ENCODE results near the gene OR56A4.

Gene OR56A4, protein sequence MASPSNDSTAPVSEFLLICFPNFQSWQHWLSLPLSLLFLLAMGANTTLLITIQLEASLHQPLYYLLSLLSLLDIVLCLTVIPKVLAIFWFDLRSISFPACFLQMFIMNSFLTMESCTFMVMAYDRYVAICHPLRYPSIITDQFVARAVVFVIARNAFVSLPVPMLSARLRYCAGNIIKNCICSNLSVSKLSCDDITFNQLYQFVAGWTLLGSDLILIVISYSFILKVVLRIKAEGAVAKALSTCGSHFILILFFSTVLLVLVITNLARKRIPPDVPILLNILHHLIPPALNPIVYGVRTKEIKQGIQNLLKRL

DNA sequence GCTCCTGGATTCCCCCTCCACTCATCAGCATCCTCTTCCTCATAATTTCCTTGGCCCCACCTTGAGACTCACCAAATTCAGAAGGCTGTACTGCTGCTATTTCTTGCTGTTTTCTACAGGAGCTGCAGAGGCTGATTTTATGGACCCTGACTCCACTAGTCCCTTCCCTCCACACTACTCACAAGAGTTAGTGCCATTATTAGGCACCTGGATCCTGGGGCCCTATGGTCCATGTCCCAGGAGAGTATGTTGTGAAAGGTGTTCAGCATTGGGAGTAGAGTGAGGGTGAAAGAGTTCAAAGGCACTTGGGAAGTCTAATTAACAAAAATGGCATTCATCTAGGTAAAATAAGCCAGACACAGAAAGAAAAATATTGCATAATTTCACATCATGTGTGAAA lies at the start of gene OR56A4:
Gene OR56A4, minus strand, starts transcription at position 101 of the 400 bp plus-strand sequence. CDS start 3,954 bp downstream, outside the sequence.
- DNase-seq: no peak

DNA sequence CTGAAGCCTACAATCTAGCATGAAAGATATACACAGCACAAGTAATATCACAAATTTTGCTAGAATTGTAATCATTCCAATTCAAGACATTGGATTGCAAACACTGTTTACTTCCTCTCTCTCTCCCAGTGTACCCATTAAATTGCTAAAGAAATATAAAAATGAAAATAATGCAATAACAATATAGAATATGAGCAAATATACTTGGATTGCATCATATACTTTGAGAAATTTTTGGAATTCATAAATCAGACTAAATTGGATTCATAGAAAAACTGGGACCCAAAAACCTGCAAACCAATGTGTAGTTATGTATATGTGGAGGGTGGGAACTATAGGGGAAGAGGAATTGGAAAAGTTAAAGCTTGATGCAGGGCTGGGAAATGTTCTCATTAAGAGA lies 48.8 kb upstream of the OR56A4 start:
- DNase-seq: no peak

GRCh38 chr11:6052374-6052773 lies 45.6 kb upstream of the OR56A4 start:
- no peak for DNase-seq

DNA sequence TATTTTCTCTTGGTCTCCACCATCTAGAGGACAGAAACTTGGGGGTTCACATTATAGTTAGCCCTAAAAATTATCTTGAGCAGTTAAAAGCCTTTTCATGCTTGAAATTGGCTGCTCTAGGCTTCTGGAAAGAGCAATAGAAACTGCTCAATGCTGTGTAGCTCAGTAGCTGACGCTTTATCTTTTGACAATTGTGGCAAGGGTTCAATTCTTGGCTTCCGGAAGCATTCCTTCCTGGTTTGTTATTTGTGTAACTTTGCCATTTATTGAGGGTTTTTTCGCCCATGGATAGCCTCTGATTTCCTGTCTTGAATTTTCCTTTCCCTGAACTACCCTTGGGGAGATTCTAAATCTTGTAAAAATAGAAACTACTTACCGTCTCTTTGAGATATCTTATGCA lies 34.1 kb upstream of the OR56A4 start:
- DNase-seq: no peak

DNA sequence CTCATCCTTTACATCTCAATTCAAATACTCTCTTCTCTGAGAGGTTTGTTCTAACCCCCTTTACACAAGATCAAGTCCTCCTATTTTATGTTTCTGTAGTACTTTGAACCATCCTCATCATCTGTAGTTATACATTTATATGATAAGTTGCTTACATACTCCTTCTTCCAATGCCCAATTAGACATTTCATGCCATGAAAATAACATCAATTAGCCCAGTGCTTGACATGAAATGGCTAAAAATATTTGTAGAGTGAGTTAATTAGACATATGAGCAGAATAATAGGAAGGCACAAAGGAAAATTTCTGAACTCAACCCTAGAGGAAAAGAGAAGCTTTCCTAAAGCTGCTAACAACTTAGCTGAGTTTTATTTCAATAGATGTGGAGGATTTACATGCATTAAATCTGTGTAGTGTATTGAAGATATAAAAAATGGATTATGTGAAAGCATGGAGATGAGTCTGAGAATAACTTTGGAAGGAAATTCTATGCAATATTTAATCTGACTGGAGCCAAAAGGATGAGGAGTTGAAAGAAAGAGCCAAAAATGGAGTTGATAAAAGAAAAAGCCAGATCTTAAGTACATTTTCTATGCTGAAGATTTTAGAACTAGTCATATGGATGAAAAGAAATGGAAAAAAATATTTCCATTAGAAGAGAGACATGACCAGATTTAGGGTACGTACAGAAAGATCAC lies 24.1 kb upstream of the OR56A4 start, which contains the start of gene OR56A1:
Gene OR56A1, minus strand, starts transcription at position 51 of the 698 bp plus-strand sequence. CDS start 3,066 bp downstream, outside the sequence.
- DNase-seq: no peak

DNA sequence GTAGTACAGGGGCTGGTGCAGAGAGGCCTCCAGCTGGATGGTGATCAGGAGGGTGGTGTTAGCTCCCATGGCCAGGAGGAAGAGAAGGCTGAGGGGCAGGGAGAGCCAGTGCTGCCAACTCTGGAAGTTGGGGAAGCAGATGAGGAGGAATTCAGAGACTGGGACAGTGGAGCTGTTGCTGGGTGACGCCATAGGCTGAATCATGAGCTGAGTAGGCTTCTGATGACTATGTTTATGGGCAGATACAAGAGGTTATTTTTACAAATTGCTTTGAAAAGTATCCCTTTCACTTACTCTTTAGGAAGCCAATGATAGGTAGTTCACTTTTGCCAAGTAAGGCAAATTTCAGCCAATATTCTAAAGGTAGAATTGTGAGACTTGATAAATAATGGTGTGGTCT lies 20.8 kb upstream of the OR56A4 start:
- no peak for DNase-seq

- no peak for DNase-seq
Observed at GRCh38 chr11:6025056-6025455, 18.3 kb upstream of the OR56A4 start.

DNA sequence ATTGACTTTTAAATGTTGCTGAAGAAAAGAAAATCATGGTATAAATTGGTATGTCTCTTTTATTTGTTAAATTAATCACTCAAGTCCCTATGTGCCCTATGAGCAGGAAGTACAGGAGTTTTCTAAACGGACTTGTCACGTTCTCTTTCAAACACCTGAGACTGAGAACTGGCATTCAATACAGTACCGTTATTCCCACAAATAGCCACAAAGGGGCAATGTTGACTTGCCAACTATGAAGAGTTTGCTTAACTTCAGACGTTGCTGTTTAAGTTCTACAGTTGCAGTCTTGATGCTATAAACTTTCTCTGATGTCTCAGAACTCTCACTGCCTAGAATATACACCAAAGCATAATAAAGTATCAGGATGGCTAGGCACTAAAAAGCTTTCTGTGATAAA lies 16.2 kb upstream of the OR56A4 start:
- no peak for DNase-seq

- DNase-seq: no peak
Observed at GRCh38 chr11:6013042-6013441, 6.3 kb upstream of the OR56A4 start.

- DNase-seq: no peak
Observed at GRCh38 chr11:6012035-6012668, 5.4 kb upstream of the OR56A4 start.

DNA sequence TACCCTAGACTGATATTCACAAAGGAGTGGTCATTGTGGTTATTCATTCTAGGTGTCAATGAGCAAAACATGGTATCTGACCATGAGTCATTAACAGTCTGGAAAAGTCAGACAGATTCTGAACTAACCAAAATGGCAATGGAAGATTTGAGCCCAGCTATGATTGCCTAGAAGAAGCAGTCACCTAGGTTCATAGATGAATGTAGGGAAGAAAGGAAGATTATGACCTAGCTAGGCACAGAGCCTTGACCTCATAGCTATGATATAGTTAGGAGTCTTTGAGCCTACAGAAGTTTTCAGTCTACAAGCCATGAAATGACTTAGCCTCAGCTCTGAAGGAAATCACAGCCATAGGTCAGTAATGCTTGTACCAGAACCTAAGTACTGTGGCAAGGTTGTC lies 351 bp downstream of the OR56A4 start:
- no peak for DNase-seq

- no peak for DNase-seq
Observed at GRCh38 chr11:6002202-6002699, 4.5 kb downstream of the OR56A4 start.

DNA sequence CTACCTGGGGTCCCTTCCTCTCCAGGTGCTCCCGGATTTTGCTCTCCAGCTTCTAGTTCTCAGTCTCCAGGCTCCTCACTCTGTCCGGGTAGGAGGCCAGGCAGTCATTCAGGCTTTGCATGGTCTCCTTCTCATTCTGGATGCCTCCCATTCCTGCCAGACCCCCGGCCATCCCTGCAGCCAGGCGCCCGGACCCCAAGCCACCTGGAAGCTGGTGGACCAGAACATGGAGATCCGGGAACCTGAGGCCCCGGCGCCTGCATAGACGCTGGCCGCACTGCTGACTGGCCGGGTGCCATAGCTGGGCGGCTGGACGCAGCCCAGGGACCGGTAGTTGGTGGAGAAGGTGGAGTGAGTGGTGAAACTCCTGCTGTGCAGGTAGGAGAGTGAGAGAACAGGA lies 12.0 kb downstream of the OR56A4 start:
- DNase-seq: no peak

GRCh38 chr11:5992604-5993251 lies 14.0 kb downstream of the OR56A4 start:
- no peak for DNase-seq

GRCh38 chr11:5992150-5992549 lies 14.6 kb downstream of the OR56A4 start:
- no peak for DNase-seq

- DNase-seq: no peak
Observed at GRCh38 chr11:5989203-5989602, 17.5 kb downstream of the OR56A4 start.

- no peak for DNase-seq
Observed at GRCh38 chr11:5986885-5987284, 19.9 kb downstream of the OR56A4 start, which contains the start of gene OR52L1. OR52L1 (minus strand) TSS chr11:5986985; CDS start chr11:5986930, 55 bp downstream.

DNA sequence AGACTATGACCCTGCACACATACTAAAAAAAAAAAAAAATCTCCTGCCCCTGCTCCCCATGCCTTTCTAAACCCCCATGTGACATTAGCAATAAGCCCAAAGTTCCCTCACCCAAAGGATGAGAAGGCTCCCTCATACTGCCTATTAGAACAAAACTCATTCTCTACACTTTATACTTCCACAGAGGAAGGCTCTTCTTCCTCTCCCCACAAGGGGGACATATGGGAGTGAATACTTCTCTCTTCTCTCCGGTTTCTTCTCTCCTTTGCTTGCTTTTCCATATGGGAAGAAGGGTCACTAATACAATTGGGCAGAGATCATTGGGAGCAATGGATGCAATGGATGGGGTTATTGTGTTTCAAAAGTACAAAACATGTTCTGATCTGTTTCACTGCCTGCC lies 23.3 kb downstream of the OR56A4 start:
- DNase-seq: no peak

DNA sequence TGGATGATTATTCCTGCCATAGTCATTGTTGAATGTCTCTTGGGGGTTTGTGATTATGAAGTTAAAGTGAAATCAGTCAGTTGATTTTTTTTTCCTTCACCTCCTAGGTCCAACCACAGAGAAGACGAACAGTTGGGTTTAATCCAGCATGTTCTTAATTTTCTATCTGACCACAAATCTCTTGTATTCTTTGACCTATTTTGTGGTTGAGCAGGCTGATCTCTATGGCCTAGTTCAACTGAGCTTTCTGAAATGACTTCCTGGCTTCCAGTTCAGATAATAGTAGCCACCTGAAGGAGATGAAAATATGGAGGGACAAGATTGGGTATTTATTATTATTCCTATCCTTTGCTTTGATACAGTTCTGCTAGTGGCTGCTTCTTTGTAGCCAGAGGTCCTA lies 33.2 kb downstream of the OR56A4 start:
- DNase-seq: no peak

GRCh38 chr11:5968394-5968793 lies 38.4 kb downstream of the OR56A4 start, which contains the start of gene OR56A5:
OR56A5 (minus strand) TSS chr11:5968494; CDS start chr11:5968494, 0 bp downstream.
- DNase-seq: no peak

DNA sequence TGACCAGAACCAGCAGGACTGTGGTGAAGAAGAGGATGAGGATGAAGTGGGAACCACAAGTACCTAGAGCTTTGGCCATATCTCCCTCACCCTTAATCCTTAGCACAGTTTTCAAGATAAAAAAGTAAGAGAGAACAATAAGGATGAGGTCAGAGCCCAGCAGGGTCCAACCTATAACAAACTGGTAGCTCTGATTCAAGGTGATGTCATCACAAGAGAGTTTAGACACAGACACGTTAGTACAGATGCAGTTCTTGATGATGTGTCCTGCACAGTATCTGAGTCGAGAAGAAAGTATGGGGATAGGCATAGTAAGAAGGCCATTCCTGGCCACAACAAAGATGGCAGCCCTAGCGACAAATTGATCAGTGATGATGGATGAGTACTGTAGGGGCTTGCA lies 39.0 kb downstream of the OR56A4 start:
- DNase-seq: no peak

GRCh38 chr11:5966958-5967357 lies 39.8 kb downstream of the OR56A4 start:
- no peak for DNase-seq
